Panc1 (cell line): Measurements from ENCODE around the gene PTPRF. TPM values are rescaled to one million over a fixed set of nuclear protein-coding genes. Genes with fewer than 3 reads are reported as not detected.

Experiments
- ATAC-seq: fragments of 200-7000 bp; cut with Tn5 transposase; 2 replicates; pipeline ENCODE4 v1.9.1; 2020; ENCODE audit warnings: mild to moderate bottlenecking, moderate library complexity
- BruUV-seq: library from RNA; stranded (reverse); fragments of 400-500 nt; replicated peaks from 2 replicates; lab custom pipeline; 2021; lab: Mats Ljungman, UMichigan
- CTCF ChIA-PET: fragments of 300-600 bp; sonication (Branson Sonifier 250); formaldehyde crosslinking; loops from one replicate; lab custom pipeline; 2022; ENCODE audit warnings: antibody characterized with exemption; lab: Charles Lee
- POLR2A ChIA-PET: fragments of 300-600 bp; sonication (Branson Sonifier 250); formaldehyde crosslinking; loops from one replicate; lab custom pipeline; 2022; ENCODE audit warnings: antibody characterized with exemption; lab: Charles Lee
- DNase-seq: peaks from one replicate; pipeline ENCODE4 v3.0.0-alpha.2; 2010; ENCODE audit warnings: low read depth, low spot score
- H3K27ac ChIP-seq: 2 replicates; pipeline ENCODE4 v1.5.1; 2011; ENCODE audit warnings: mild to moderate bottlenecking, low read length, inconsistent platforms
- H3K27me3 ChIP-seq: fragments of 200-500 bp; sonication (Bioruptor generic); 2 replicates; pipeline ENCODE4 v1.6.0; 2014; ENCODE audit warnings: low read length, inconsistent platforms; ENCODE audit not compliant: control insufficient read depth, insufficient read depth
- H3K36me3 ChIP-seq: fragments of 200-500 bp; sonication (Bioruptor generic); 2 replicates; pipeline ENCODE4 v1.5.1; 2014; ENCODE audit warnings: inconsistent platforms, mild to moderate bottlenecking, low read length, moderate library complexity; ENCODE audit not compliant: control insufficient read depth, insufficient read depth
- H3K4me1 ChIP-seq: 2 replicates; pipeline ENCODE4 v1.5.1; 2011; ENCODE audit warnings: inconsistent platforms, mild to moderate bottlenecking, low read length, moderate library complexity; ENCODE audit not compliant: control insufficient read depth, insufficient read depth
- H3K4me3 ChIP-seq, 2 experiments: 2 replicates each; pipeline ENCODE4 v1.5.1; 2011 to 2012; ENCODE audit warnings: low read depth in 2 of 2, low read length in 2 of 2, mild to moderate bottlenecking in 2 of 2, inconsistent platforms in 1 of 2, moderate library complexity in 1 of 2
- H3K9me3 ChIP-seq: fragments of 200-500 bp; sonication (Bioruptor generic); 2 replicates; pipeline ENCODE4 v1.5.1; 2014; ENCODE audit warnings: low read depth, mild to moderate bottlenecking, inconsistent platforms, low read length, moderate library complexity; ENCODE audit not compliant: control insufficient read depth, insufficient read depth
- POLR2AphosphoS5 ChIP-seq: IDR thresholded peaks from 2 replicates; pipeline ENCODE4 v1.6.1; 2012; ENCODE audit warnings: mild to moderate bottlenecking, low read depth, low read length, moderate library complexity
- SIN3A ChIP-seq: IDR thresholded peaks from 2 replicates; pipeline ENCODE4 v1.6.1; 2012; ENCODE audit warnings: low read depth, mild to moderate bottlenecking, low read length, moderate library complexity, borderline replicate concordance; ENCODE audit not compliant: insufficient read depth
- TCF7L2 ChIP-seq: IDR thresholded peaks from 2 replicates; pipeline ENCODE4 v1.6.1; 2011; ENCODE audit warnings: mild to moderate bottlenecking, low read depth, low read length, inconsistent platforms
- in situ Hi-C: cut with HindIII; loops from 2 replicates; pipeline ENCODE4 v1.10.0; 2016; ENCODE audit warnings: low sequenced_read_pairs, low pct_unique_long_range_greater_than_20kb
- intact Hi-C: fragments of 100-400 bp; cut with micrococcal nuclease; formaldehyde crosslinking; loops from one replicate; pipeline ENCODE4 v1.10.0; 2022; ENCODE audit not compliant: unreplicated experiment
- total RNA-seq: library from RNA; stranded (reverse); gene quantifications from one replicate; pipeline ENCODE4 v1.2.1, GENCODE V29; 2021; ENCODE audit not compliant: unreplicated experiment
- TF ChIP-seq, protein P1 (sequence below), 2 experiments: IDR thresholded peaks; 2 replicates each; pipeline ENCODE4 v1.6.1; 2011 to 2012; ENCODE audit warnings: low read depth in 2 of 2, control low read depth in 1 of 2, low read length in 1 of 2, mild to moderate bottlenecking in 1 of 2, moderate library complexity in 1 of 2; ENCODE audit not compliant: insufficient read depth in 1 of 2
- TF ChIP-seq, protein P2 (sequence below): fragments of 450-650 bp; IDR thresholded peaks from 2 replicates; pipeline ENCODE4 v1.5.1; 2017; ENCODE audit warnings: mild to moderate bottlenecking

Gene PTPRF
- total RNA-seq, 1 experiment from 2014 or later: 77.5 TPM

DNA sequence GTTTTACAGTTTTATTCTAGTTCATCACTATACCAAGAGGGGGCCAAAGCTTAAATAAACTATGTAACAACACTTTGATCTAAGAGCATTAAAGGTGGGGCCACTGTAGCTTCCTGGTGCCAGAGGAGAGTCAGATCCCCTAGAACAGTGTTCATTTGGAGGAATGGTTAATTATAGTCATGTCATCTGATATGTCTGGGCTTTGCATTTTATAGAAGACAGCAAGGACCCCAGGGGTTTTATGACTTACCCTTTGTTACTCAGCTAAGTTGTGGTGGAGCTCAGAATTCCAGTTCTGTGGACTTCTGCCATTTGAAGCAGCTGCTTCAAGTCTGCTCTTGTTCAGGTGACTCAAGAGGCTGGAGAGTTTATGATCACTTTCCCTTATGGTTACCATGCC is 135.9 kb downstream of the PTPRF start:
- Histone ChIP-seq H3K27me3 (no peaks in the 10 kb centered on the region), H3K36me3 (peaks cover 48% of the 10 kb centered on the region), H3K27ac (no peak overlapping the region), H3K9me3 (no peaks in the 10 kb centered on the region), H3K4me3 (no peak overlapping the region), H3K4me1 (no peaks in the 10 kb centered on the region)
- ChIA-PET POLR2A (no interaction called here), CTCF (interaction anchor here (0.6 kb wide), 1 partner anchor 76 kb away, joined by 3 read pairs; no protein-coding TSS in a partner anchor)
- BruUV-seq: no TSS peak
- TF ChIP-seq TCF7L2: no peak
- TF ChIP-seq, protein P1, sequence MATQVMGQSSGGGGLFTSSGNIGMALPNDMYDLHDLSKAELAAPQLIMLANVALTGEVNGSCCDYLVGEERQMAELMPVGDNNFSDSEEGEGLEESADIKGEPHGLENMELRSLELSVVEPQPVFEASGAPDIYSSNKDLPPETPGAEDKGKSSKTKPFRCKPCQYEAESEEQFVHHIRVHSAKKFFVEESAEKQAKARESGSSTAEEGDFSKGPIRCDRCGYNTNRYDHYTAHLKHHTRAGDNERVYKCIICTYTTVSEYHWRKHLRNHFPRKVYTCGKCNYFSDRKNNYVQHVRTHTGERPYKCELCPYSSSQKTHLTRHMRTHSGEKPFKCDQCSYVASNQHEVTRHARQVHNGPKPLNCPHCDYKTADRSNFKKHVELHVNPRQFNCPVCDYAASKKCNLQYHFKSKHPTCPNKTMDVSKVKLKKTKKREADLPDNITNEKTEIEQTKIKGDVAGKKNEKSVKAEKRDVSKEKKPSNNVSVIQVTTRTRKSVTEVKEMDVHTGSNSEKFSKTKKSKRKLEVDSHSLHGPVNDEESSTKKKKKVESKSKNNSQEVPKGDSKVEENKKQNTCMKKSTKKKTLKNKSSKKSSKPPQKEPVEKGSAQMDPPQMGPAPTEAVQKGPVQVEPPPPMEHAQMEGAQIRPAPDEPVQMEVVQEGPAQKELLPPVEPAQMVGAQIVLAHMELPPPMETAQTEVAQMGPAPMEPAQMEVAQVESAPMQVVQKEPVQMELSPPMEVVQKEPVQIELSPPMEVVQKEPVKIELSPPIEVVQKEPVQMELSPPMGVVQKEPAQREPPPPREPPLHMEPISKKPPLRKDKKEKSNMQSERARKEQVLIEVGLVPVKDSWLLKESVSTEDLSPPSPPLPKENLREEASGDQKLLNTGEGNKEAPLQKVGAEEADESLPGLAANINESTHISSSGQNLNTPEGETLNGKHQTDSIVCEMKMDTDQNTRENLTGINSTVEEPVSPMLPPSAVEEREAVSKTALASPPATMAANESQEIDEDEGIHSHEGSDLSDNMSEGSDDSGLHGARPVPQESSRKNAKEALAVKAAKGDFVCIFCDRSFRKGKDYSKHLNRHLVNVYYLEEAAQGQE (IDR thresholded peaks at IDR 0.05; ENCODE audit: insufficient read depth in 1 of 2, low read depth in 2 of 2, low read length in 1 of 2): no peak
- in situ Hi-C loops: no loop called here
- DNase-seq: no peak
- intact Hi-C loops: no loop called here
- ATAC-seq: no peak

DNA sequence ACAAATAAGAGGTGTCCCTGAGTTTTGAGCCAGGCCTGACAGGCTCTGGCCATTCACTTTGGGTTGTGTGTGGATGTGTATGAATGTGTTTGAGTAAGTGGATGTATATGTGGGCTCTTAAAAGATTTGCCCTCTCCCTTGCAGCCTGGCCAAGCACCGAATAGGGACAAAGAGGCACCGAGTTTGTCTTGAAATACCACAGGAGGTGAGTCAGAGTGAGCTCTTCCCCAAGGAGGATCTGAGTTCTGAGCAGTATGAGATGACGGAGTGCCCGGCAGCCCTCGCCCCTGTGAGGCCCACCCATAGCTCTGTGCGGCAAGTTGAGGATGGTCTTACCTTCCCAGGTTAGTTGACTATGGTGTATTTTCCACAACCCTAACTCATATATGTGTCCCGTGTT is 138.3 kb downstream of the PTPRF start:
- H3K4me1 ChIP-seq: no peaks in the 10 kb centered on the region
- in situ Hi-C loops: no loop called here

More for the DNA sequence above, 138.3 kb downstream of the PTPRF start:
- no peak overlapping the region for H3K4me3 ChIP-seq
- BruUV-seq: no TSS peak
- no peaks in the 10 kb centered on the region for H3K27me3 ChIP-seq
- no peak overlapping the region for H3K27ac ChIP-seq
- POLR2A ChIA-PET: interaction anchor here (0.7 kb wide), 1 partner anchor 563 kb away, joined by 3 read pairs; no protein-coding TSS in a partner anchor
- ATAC-seq (no peak), DNase-seq (no peak)
- H3K36me3 ChIP-seq: peaks cover 40% of the 10 kb centered on the region
- H3K9me3 ChIP-seq: no peaks in the 10 kb centered on the region
- TF ChIP-seq TCF7L2 (no peak), SIN3A (no peak), POLR2AphosphoS5 (no peak)
- TF ChIP-seq, protein P1 (IDR thresholded peaks at IDR 0.05; ENCODE audit: insufficient read depth in 1 of 2, low read depth in 2 of 2, low read length in 1 of 2): no peak
- TF ChIP-seq, protein P2, sequence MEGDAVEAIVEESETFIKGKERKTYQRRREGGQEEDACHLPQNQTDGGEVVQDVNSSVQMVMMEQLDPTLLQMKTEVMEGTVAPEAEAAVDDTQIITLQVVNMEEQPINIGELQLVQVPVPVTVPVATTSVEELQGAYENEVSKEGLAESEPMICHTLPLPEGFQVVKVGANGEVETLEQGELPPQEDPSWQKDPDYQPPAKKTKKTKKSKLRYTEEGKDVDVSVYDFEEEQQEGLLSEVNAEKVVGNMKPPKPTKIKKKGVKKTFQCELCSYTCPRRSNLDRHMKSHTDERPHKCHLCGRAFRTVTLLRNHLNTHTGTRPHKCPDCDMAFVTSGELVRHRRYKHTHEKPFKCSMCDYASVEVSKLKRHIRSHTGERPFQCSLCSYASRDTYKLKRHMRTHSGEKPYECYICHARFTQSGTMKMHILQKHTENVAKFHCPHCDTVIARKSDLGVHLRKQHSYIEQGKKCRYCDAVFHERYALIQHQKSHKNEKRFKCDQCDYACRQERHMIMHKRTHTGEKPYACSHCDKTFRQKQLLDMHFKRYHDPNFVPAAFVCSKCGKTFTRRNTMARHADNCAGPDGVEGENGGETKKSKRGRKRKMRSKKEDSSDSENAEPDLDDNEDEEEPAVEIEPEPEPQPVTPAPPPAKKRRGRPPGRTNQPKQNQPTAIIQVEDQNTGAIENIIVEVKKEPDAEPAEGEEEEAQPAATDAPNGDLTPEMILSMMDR: no peak
- CTCF ChIA-PET: no interaction called here
- intact Hi-C loops: no loop called here
